AG04450 (cell line): Measurements from ENCODE around the gene AEBP1. TPM values are rescaled to one million over a fixed set of nuclear protein-coding genes. Genes with fewer than 3 reads are reported as not detected.

ENCODE experiments used
- CTCF ChIA-PET: fragments of 300-600, 350-600 bp; formaldehyde crosslinking; extraction: SDS; loops from one replicate; lab custom pipeline; 2022; ENCODE audit warnings: antibody characterized with exemption, inconsistent platforms; lab: Charles Lee
- POLR2A ChIA-PET: fragments of 350-600 bp; formaldehyde crosslinking; extraction: SDS; loops from one replicate; lab custom pipeline; 2021; ENCODE audit warnings: antibody characterized with exemption, inconsistent platforms; lab: Yijun Ruan, JAX
- DNase-seq: peaks from one replicate; pipeline ENCODE4 v3.0.0-alpha.2; 2011; ENCODE audit warnings: low read depth, low spot score
- H3K27ac ChIP-seq: one replicate; pipeline ENCODE4 v1.5.1; 2012; ENCODE audit warnings: low read depth, low read length, control low read depth
- H3K27me3 ChIP-seq: one replicate; pipeline ENCODE4 v1.6.0; 2012; ENCODE audit warnings: low read length; ENCODE audit not compliant: control insufficient read depth, insufficient read depth
- H3K4me3 ChIP-seq: 2 replicates; pipeline ENCODE4 v1.5.1; 2011; ENCODE audit warnings: mild to moderate bottlenecking, low read depth, low read length, control low read depth
- H3K9me3 ChIP-seq: 2 replicates; pipeline ENCODE4 v1.5.1; 2012; ENCODE audit warnings: low read length; ENCODE audit not compliant: control insufficient read depth, insufficient read depth
- CTCF ChIP-seq: IDR thresholded peaks from 2 replicates; pipeline ENCODE4 v1.5.1; 2011; ENCODE audit warnings: low read depth, low read length, control low read depth, inconsistent platforms
- polyA plus RNA-seq: library from polyadenylated mRNA; depleted of rRNA; stranded (reverse); fragments of >200 nt; gene quantifications from 2 replicates; pipeline ENCODE4 v1.2.3, GENCODE V29; 2011

AEBP1 gene
- polyA plus RNA-seq, 1 experiment = 18.5 TPM

- ChIA-PET POLR2A (no interaction called here), CTCF (no interaction called here)
- Histone ChIP-seq H3K4me3 (no peak overlapping the region), H3K27me3 (no peaks in the 10 kb centered on the region), H3K9me3 (no peaks in the 10 kb centered on the region), H3K27ac (no peak overlapping the region)
- DNase-seq = no peak
- no peak for TF ChIP-seq CTCF
Measured at GRCh38 chr7:44094365-44094764, 9.8 kb upstream of the AEBP1 start.

DNA sequence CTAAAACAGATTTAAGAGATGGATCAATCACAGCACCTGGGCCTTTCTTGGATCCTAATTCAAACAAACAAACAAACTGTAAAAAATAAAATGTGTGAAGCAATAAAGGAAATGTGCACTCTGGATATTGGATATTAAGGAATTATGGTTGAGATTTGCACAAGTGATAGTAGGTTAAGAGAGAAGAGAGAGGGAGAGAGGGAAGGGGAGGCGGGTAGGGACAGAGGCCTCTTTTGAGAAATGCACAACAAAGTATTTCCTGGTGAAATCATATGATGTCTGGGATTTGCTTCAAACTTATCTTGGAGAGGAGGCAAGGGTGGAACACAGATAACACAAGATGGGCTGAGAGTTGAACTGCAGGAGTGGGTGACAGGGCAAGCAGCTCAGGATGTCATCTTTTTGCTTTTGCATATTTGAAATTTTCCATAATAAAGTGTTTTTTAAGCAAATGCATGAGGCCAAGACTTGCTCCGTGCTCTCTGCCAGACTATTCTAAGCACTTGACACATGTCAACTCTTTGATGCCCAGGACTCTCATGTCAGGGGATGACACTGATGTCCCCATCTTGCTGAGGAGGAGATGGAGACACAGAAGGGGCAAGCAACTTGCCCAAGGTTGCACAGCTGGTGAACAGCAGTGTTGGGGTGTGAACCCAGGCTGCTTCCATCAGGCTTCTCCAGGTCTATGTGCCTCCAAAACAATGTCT is 9.1 kb upstream of the AEBP1 start:
- no peak for DNase-seq
- CTCF ChIA-PET = no interaction called here
- no peaks in the 10 kb centered on the region for H3K27me3 ChIP-seq
- TF ChIP-seq CTCF = no peak
- POLR2A ChIA-PET = no interaction called here
- H3K27ac ChIP-seq = no peak overlapping the region
- H3K9me3 ChIP-seq = no peaks in the 10 kb centered on the region
- H3K4me3 ChIP-seq = no peak overlapping the region

GRCh38 chr7:44095781-44096180 is 8.4 kb upstream of the AEBP1 start:
- H3K27ac ChIP-seq = no peak overlapping the region
- no peak for TF ChIP-seq CTCF
- no peaks in the 10 kb centered on the region for H3K27me3 ChIP-seq
- no peak overlapping the region for H3K4me3 ChIP-seq
- ChIA-PET CTCF (no interaction called here), POLR2A (no interaction called here)
- DNase-seq = no peak
- no peaks in the 10 kb centered on the region for H3K9me3 ChIP-seq

DNA sequence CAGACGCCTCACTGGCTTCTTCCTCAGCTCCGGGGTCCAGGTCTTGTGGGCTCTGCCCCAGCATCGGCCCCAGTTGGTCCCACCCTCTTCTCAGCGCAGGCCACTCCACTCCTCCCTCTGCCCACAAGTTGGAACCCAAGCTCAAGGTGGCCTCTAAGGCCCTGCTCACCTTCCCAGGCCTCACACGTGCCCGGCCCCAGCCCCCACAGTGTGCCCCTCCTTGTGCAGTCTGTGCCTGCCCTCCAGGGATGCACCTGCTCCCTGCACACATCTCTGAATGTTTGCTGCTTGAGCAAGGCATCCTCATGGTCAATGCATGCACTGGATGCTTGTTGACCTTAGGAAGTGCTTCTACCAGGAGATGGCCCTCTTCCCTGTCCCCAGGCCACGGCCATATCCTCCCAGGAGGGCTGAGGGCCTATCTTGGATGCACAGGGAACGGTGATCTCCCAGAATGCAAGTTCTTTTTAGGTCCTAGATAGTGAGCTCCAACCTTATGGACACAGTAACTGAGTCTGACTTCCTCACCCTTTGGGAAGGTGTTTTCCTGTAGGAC is 7.7 kb upstream of the AEBP1 start:
- Histone ChIP-seq H3K4me3 (no peak overlapping the region), H3K9me3 (no peaks in the 10 kb centered on the region), H3K27ac (no peak overlapping the region), H3K27me3 (no peaks in the 10 kb centered on the region)
- ChIA-PET POLR2A (no interaction called here), CTCF (no interaction called here)
- TF ChIP-seq CTCF = no peak
- no peak for DNase-seq

DNA sequence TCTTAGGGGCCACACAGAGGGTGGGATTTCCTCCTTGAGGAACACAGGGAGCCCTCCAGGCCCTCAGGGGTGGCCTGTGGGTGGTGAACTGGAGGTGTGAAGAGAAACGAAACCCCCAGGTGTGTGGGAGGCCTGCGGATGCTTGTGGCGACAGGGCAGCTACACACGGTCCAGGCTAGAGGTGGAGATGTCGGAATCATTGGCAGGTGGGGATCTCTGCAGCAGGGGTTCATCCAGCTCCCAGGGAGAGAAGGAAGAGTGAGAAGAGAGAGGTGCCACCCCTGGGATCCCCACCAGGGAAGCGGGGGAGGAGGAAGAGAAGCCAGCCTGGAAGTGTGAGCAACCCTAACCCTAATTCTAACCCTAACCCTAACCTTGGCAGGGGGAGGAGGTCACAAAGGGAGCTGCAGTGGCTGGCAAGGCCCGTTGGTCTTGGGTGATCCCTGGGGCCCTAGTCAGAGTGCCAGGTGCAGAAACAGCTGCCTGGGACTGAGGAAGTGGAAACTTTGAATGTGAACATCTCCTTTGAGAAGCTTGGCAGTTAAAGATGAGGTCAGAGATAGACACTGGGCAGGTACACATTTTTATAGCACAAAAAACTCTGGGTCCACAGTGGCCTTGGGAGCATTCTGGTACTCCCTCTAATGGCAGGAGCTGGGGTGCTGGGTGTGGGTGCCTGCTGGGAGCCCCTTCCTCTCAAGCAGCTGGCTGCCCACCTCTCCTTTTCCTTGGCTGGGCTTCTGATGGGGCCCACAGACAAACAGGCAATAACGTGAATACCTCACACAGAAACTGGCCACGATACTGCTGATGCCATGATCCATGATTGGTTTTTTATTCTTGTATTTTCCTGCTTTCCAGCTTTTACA is 6.8 kb upstream of the AEBP1 start:
- TF ChIP-seq CTCF = no peak
- POLR2A ChIA-PET = no interaction called here
- H3K27ac ChIP-seq = no peak overlapping the region
- H3K27me3 ChIP-seq = no peaks in the 10 kb centered on the region
- H3K9me3 ChIP-seq = no peaks in the 10 kb centered on the region
- DNase-seq = no peak
- H3K4me3 ChIP-seq = no peak overlapping the region
- CTCF ChIA-PET = no interaction called here
